NCI-H82 treated with DMSO at 0.1 percent for 48 hours (cell line): ENCODE results near the gene COPG1.
A peak's percentile ranks its signal among the peaks of the same experiment; 100 is the strongest.

Source experiments
- DNase-seq: peaks from one replicate; lab custom pipeline; 2025; ENCODE audit not compliant: unreplicated experiment; lab: John Stamatoyannopoulos, UW

COPG1 gene

GRCh38 chr3:129278439-129278965, 29.1 kb downstream of the COPG1 start, which contains the start of gene HMCES:
Gene HMCES, plus strand, starts transcription at chr3:129278870. Its CDS starts 863 bp downstream, at chr3:129279733.
- peak; percentile 85 for DNase-seq

DNA sequence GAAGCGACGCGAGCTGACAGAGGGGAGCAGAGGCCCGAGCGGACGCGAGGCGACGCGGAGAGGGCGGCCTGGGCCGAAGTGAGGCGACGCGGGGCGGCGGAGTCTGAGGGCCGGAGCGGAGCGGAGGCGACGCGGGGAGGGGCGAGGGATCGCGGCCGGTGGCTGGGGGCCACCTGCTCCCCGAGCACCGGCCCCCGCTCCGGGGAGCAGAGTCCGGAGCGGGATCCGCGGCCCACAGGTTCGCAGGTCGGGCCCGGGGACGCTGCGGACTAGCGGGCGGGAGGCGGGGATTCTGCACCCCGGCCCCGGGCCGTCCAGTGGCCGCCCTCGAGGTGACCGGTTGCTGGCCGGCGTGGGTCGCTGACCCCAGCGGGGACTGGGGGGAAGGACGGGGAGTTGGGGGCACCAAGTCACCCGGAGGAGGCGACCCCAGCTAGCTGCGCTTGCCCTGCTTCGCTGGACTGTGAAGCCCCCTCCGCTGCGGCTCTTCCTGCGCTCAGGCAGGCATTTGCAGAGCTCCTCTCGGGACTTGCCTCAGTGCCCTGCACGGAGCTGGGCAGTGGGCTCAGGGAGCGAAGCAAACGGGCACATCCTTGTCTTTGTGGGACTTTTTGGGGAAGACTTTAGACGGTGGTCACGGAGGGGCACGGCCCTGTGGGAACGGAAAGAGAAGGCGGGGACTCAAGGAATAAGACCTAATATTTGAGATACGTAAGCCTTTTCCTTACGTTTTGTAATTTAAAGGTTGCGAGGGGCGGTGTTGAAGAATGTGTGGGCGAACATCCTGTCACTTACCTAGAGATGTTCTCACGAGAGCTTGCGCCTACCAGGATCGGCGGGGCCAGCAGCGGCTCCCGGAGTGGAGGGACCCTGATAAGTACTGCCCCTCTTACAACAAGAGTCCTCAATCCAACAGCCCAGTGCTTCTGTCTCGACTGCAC, 29.8 kb downstream of the COPG1 start:
- DNase-seq = peak; percentile 46

DNA sequence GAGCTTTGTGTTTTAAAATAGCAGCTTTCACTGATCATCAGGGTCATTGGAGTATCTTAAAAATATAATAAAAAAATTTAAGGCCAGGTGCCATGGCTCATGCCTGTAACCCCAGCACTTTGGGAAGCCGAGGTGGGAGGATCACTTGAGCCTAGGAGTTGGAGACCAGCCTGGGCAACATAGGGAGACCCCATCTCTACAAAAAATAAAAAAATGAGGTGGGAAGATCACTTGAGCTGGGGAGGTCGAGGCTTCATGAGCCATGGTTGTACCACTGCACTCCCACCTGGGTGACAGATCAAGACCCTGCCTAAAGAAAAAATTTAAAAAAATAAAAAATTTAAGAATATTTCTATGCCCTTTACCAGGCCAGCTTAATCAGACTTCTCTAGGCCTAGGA, 30.8 kb downstream of the COPG1 start:
- DNase-seq = no peak

- no peak for DNase-seq
Measured at GRCh38 chr3:129281726-129282125, 32.3 kb downstream of the COPG1 start.

DNA sequence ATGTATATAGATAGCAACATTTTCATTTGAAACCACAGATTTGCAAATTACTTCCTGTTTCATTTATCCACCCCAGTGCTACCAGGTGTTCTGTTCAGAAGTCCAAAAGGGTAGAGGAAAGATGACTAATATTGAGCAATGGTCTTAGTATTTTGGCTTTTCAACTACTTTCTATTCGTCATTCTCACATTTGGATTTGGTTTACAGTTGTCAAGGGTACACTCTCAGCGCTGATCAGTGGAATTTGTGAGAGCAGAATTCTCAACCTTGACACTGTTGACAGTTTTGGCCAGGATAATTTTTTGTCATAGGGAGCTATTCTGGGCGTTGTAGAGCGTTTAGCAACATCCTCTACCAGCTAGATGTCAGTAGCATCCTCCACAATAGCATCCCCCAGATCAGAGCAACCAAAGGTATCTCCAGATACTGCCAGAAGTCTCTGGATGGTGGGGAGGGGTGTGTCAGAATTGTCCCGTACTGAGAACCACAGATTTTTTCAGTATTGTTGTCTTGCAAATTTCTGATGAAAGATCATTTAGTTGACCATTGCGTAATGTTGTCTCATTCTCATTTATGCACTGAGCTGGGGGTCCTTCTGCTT, 33.4 kb downstream of the COPG1 start:
- no peak for DNase-seq

DNA sequence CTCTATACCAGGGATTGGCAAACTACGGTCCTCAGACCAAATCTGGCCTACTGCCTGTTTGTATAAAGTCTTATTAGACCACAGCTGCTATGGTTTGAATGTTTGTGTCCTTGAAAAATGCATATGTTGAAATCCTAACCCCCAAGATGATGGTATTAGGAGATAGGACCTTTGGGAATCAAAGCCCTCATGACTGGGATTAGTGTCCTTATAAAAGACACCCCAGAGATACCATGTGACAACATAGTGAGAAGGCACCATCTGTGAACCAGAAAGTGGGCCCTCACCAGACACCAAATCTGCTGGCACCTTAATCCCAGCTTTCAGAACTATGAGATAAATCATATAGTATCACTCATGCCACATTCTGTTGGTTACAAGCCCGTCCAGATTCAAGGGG, 36.7 kb downstream of the COPG1 start:
- peak; percentile 96 for DNase-seq

GRCh38 chr3:129288446-129288845, 39.0 kb downstream of the COPG1 start:
- no peak for DNase-seq

- no peak for DNase-seq
Measured at GRCh38 chr3:129289201-129289921, 40.0 kb downstream of the COPG1 start.

GRCh38 chr3:129291236-129291886, 42.0 kb downstream of the COPG1 start:
- no peak for DNase-seq

GRCh38 chr3:129295286-129295685, 45.9 kb downstream of the COPG1 start:
- no peak for DNase-seq

- DNase-seq = no peak
Measured at GRCh38 chr3:129304146-129304961, 54.9 kb downstream of the COPG1 start.

GRCh38 chr3:129304962-129305222, 55.5 kb downstream of the COPG1 start:
- no peak for DNase-seq

DNA sequence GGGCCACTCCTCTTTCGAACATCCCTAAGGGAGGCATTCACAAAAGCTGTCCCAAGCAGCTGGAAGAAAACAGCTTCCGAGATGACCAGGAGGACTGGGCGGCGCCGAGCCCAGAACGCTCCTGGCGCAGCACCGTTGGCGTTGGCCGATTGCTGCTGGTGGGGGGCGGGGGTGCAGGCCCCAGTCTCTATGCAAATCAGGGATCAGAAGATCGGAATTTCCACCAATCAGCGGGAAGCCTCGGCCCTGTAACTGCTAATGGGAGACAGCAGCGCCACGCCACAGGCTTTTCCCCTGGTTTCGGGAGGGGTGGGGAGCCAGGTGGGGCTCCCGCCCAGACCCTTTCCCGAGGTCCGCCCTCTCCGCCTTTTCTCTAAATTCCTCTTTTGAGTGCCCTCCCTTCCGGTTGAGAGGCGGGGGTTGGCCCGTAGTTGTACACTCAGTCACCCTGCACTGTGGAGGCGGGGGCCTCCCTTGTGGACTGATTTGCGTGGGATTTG, 56.2 kb downstream of the COPG1 start:
- DNase-seq = no peak

DNA sequence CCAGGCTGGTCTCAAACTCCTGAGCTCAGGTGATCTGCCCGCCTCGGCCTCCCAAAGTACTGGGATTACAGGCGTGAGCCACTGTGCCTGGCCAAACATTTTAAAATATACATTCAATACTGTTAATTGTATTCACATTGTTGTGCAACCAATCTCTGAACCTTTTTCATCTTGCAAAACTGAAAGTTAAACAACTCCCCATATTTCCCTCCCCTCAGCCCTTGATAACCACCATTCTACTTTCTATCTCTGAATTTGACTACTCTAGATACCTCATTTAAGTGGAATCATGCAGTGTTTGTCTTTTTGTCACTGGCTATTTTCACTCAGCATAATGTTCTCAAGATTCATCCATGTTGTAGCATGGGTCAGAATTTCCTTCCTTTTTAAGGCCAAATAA, 59.2 kb downstream of the COPG1 start:
- no peak for DNase-seq

DNA sequence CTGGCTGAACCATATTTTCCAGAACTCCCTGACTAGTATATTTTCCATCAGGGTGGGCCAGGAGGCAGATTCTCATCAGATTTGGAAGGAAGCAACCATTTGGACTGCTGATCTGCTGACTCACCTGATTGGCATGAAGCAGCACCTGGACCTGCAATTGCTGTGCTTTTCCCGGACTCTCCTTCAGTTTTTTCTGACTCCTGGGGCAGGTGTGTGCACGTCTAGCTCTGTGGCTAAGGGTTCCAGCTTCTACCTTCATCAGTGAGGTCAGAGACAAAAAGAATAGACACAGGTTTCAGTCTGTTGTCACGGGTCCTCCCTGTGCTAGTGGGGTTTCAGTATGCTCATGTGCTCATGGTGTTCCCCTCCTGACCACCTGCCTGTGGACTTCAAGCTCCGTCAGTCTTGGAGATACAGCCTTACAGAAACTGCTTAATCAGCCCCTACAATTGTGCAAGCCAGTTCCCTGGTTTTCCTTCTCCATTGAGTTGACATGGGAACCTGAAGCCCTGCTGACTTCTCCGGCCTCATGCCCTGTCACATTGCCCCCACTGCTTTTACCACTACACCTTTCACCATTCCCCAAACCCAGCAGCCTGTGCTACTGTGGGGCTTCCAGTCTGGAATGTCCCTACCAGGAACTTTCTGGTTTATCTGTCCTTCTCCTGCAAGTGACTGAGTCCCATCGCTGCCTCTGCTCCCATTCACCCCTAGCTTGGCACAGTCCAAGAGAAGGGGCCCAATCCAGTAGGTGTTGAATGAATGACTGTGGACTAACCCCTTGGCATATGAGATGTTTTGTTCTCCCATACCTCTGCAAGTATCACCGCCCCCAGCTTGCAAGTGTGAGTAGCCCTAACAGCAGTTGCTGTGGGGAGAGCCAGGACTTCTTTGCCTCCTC, 61.0 kb downstream of the COPG1 start:
- DNase-seq = no peak

DNA sequence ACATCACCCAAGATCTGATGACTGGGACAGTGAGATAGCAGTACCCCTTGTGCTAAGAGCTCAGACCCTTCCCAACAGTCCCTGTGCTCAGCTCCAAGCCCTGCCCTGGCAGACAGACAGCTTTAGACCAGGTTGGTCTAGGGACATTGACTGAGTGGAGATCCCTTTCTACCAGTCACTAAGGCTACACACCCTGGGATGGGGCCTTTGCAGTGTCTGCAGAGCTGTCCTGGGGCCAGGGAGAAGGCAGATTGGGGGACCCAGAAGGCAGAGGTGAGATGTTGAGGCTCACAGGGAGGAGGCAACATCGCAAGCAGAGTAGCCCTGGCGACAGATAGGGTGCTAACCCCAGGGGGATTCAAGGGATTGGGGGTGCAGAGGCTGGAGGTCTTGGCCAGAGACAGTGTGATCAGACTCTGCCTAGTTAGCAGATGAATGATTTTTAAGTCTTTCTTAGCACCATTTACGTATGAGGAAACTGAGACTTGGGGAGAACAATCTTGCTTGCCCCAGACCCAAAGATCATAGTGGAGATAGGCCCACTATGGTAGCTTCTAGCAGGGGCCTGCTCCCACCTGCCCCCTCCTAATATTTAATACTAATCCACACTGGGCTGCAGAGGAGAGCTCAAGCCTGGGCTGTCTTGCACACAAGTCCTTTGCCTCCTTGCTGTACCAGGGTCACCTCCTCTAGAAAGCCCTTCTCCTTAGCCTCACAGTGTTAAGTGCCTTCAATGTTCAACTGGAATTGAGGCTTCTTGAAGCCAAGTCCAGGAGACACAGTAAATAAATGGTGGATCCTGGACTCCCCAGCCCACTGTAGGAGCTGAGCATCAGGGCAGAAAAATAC, 61.9 kb downstream of the COPG1 start:
- no peak for DNase-seq

DNA sequence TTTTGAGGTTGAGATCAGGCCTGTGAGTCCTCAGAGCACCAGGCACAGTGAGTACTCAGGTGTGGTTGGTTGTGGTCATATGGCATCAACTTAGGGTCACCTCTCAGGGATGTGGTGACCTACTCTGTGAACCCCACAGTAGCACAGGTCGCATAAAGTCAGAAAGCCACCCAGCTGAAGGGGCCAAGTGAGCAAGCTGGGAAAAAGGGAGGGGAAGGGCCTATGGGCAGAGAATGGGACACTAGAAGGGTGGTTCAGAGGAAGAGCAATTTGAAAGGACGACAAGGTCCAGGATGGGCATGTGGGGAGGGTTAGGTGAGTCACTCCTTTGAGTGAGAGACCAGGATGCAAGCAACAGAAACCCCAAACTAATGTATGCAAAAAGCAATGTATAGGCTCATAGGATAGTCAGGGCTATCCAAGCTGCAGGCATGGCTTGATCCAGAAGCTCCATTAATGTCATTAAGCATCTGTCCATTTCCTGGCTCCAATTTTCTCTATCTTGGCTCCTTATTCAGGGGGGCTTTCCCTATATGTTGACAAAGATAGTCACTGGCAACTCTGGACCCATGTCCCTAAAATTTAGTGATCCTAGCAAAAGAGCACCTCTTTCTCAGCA, 62.7 kb downstream of the COPG1 start:
- DNase-seq = no peak
